ENCODE results near the gene MYO5C. TPM values are rescaled to one million over a fixed set of nuclear protein-coding genes. Genes with fewer than 3 reads are reported as not detected.
A peak's percentile ranks its signal among the peaks of the same experiment; 100 is the strongest.
"Not testable (repeated sequence)": the region's sequence is repeated elsewhere in the genome, so short reads cannot be mapped to it uniquely, and the experiment has no call there.

The MYO5C gene
- total RNA-seq, 2 donors from 2014 or later = 19.1 to 26.7 TPM

- Mint-ChIP-seq H3K4me3 (no peak overlapping the region), H3K4me1 (peaks cover 4% of the 10 kb centered on the region), H3K27me3 (ENCODE audit: insufficient read depth) (peaks cover 11% of the 10 kb centered on the region), H3K27ac (no peak overlapping the region), H3K9me3 (peaks cover 2% of the 10 kb centered on the region), H3K36me3 (ENCODE audit: low read depth) (no peaks in the 10 kb centered on the region)
- DNase-seq = no peak
- TF ChIP-seq CTCF (conservative IDR thresholded peaks at IDR 0.05) = peak; percentile 49
- no peaks in the 10 kb centered on the region for H3K4me1 ChIP-seq (ENCODE audit: control insufficient read depth, insufficient read depth, low read length)
- no peak overlapping the region for H3K27ac ChIP-seq (ENCODE audit: low read depth, low read length)
- no peak overlapping the region for H3K9ac ChIP-seq (ENCODE audit: extremely low read depth, low read length, poor library complexity, severe bottlenecking)
- no peaks in the 10 kb centered on the region for H3K9me3 ChIP-seq (ENCODE audit: control insufficient read depth, low read length)
- 21 to 25% methylated on average over 1 to 4 of the region's 4 CpGs for WGBS, 2 experiments (ENCODE audit: insufficient coverage in 1 of 2, insufficient read length in 1 of 2)
- no peak overlapping the region for H3K4me3 ChIP-seq (ENCODE audit: low read length)
- peaks cover 39% of the 10 kb centered on the region for H3K27me3 ChIP-seq (ENCODE audit: control insufficient read depth, insufficient read depth, low read length, poor library complexity, severe bottlenecking)
- no peaks in the 10 kb centered on the region for H3K36me3 ChIP-seq (ENCODE audit: control insufficient read depth, insufficient read depth, low read length)
These were observed 124.2 kb downstream of the MYO5C start for GRCh38 chr15:52171386-52171785.

GRCh38 chr15:52170199-52170598 is 125.4 kb downstream of the MYO5C start:
- 93 to 100% methylated on average over 3 of the region's 3 CpGs for WGBS, 2 experiments (ENCODE audit: insufficient coverage in 1 of 2, insufficient read length in 1 of 2)
- not testable (repeated sequence) for H3K4me3 ChIP-seq (ENCODE audit: low read length); H3K36me3 ChIP-seq (ENCODE audit: control insufficient read depth, insufficient read depth, low read length); H3K9me3 ChIP-seq (ENCODE audit: control insufficient read depth, low read length); H3K27me3 Mint-ChIP-seq (ENCODE audit: insufficient read depth); H3K36me3 Mint-ChIP-seq (ENCODE audit: low read depth); H3K4me1 ChIP-seq (ENCODE audit: control insufficient read depth, insufficient read depth, low read length); H3K4me3 Mint-ChIP-seq; H3K27ac ChIP-seq (ENCODE audit: low read depth, low read length); DNase-seq; H3K9ac ChIP-seq (ENCODE audit: extremely low read depth, low read length, poor library complexity, severe bottlenecking); H3K27ac Mint-ChIP-seq; H3K4me1 Mint-ChIP-seq; H3K9me3 Mint-ChIP-seq
- peaks cover 30% of the 10 kb centered on the region for H3K27me3 ChIP-seq (ENCODE audit: control insufficient read depth, insufficient read depth, low read length, poor library complexity, severe bottlenecking)

GRCh38 chr15:52165494-52166131 is 130.0 kb downstream of the MYO5C start:
- 79 to 97% methylated on average over 3 to 5 of the region's 5 CpGs for WGBS, 2 experiments (ENCODE audit: insufficient coverage in 1 of 2, insufficient read length in 1 of 2)
- H3K9me3 Mint-ChIP-seq; DNase-seq; H3K9me3 ChIP-seq (ENCODE audit: control insufficient read depth, low read length); H3K27me3 Mint-ChIP-seq (ENCODE audit: insufficient read depth); H3K4me3 ChIP-seq (ENCODE audit: low read length); H3K9ac ChIP-seq (ENCODE audit: extremely low read depth, low read length, poor library complexity, severe bottlenecking); H3K36me3 Mint-ChIP-seq (ENCODE audit: low read depth); H3K4me3 Mint-ChIP-seq; H3K4me1 Mint-ChIP-seq; H3K27me3 ChIP-seq (ENCODE audit: control insufficient read depth, insufficient read depth, low read length, poor library complexity, severe bottlenecking); H3K4me1 ChIP-seq (ENCODE audit: control insufficient read depth, insufficient read depth, low read length); H3K27ac Mint-ChIP-seq; H3K27ac ChIP-seq (ENCODE audit: low read depth, low read length); H3K36me3 ChIP-seq (ENCODE audit: control insufficient read depth, insufficient read depth, low read length): not testable (repeated sequence)

- Histone ChIP-seq H3K4me1 (ENCODE audit: control insufficient read depth, insufficient read depth, low read length) (no peaks in the 10 kb centered on the region), H3K9ac (ENCODE audit: extremely low read depth, low read length, poor library complexity, severe bottlenecking) (no peak overlapping the region), H3K36me3 (ENCODE audit: control insufficient read depth, insufficient read depth, low read length) (no peaks in the 10 kb centered on the region), H3K27me3 (ENCODE audit: control insufficient read depth, insufficient read depth, low read length, poor library complexity, severe bottlenecking) (no peaks in the 10 kb centered on the region), H3K9me3 (ENCODE audit: control insufficient read depth, low read length) (no peaks in the 10 kb centered on the region), H3K4me3 (ENCODE audit: low read length) (no peak overlapping the region), H3K27ac (ENCODE audit: low read depth, low read length) (no peak overlapping the region)
- Mint-ChIP-seq H3K4me1 (peaks cover 9% of the 10 kb centered on the region), H3K27me3 (ENCODE audit: insufficient read depth) (peaks cover under 1% of the 10 kb centered on the region), H3K9me3 (peaks cover 1% of the 10 kb centered on the region), H3K36me3 (ENCODE audit: low read depth) (no peaks in the 10 kb centered on the region), H3K27ac (no peak overlapping the region), H3K4me3 (no peak overlapping the region)
- DNase-seq = peak; percentile 6
- no peak for TF ChIP-seq CTCF (conservative IDR thresholded peaks at IDR 0.05)
- WGBS, 2 experiments (ENCODE audit: insufficient coverage in 1 of 2, insufficient read length in 1 of 2) = 78 to 97% methylated on average over 1 to 2 of the region's 2 CpGs
These were observed 130.9 kb downstream of the MYO5C start for GRCh38 chr15:52164631-52165265.

Data from endodermal cell (in vitro differentiated cells).